COLO829 (cell line): ENCODE results near the gene STK11IP.

Experiments used
- DNase-seq: peaks from one replicate; pipeline ENCODE4 v3.0.0; 2012; ENCODE audit warnings: low spot score

The STK11IP gene

DNA sequence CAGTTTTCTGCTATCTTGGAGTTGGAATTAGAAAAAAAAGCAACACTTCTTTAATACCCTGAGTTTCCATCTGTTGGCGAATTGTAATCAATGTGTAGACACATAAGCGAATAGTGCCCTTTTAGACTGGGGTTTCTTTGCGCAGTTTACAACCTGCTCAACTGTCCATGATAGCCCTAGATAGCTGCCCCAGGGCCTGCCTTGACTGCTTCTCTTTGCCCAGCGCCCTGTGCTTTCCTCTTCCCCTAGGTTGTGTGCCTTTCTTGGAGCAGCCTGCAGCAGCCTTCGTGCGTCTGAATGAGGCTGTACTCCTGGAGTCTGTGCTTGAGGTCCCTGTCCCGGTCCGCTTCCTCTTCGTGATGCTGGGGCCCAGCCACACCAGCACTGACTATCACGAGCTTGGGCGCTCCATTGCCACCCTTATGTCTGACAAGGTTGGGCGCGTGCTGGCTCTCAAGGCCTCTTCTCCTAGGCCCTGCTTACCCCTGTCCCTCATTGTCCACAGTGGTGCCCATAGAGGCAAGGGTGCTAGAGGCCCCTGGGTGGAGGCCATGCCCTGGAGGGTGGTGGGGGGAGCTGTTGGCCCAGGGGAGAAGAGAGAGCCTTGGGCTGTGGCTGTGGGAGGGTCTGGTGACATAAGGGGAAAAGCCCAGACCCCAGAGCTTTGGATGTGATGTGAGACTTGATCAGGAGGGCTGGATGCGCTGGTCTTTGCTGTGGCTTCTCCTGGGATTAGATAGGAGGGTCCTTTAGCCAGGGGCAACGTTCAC is 36.7 kb downstream of the STK11IP start:
- no peak for DNase-seq

- no peak for DNase-seq
Observed at GRCh38 chr2:219634951-219635751, 37.5 kb downstream of the STK11IP start.

- DNase-seq = no peak
Observed at GRCh38 chr2:219636144-219636915, 38.7 kb downstream of the STK11IP start.

DNA sequence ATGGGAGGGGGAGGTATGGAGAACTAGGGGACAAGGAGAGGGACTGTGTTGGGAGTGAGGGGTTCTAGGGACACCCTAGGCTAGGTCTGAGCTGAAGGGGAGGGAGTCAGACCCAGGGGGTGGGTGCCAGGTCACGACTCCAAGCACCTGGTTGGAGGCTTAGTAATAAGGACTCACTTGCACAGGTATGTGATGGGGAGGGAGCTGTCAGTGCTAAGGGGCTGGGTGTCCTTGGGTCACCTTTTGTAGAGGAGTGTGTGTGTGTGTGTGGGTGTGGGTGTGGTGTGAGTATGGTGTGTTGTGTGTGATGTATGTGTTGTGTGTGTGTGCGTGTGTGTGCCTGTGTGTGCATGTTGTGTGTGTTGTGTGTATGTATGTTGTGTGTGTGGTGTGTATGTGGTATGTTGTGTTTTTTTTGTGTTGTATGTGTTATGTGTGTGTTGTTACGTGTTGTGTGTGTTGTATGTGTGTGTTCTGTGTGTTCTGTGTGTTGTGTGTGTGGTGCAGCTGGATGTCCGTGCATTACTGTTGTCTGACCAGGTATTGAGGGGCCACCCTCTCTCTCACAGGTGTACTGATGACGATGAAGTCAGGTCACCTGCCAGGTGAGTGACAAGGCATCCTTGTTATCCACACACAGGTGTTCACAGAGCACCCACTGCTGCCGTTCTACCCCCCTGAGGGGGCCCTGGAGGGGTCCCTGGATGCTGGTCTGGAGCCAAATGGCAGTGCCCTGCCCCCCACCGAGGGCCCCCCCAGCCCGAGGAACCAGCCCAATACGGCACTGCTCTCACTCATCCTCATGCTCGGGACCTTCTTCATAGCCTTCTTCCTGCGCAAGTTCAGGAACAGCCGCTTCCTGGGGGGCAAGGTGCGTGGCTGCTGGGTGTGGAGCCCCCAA is 39.5 kb downstream of the STK11IP start:
- DNase-seq = no peak

- no peak for DNase-seq
Observed at GRCh38 chr2:219637842-219638185, 40.2 kb downstream of the STK11IP start.

GRCh38 chr2:219638217-219638947 is 40.7 kb downstream of the STK11IP start:
- no peak for DNase-seq

GRCh38 chr2:219638948-219639755 is 41.5 kb downstream of the STK11IP start:
- no peak for DNase-seq

- no peak for DNase-seq
Observed at GRCh38 chr2:219641390-219642068, 43.9 kb downstream of the STK11IP start.

DNA sequence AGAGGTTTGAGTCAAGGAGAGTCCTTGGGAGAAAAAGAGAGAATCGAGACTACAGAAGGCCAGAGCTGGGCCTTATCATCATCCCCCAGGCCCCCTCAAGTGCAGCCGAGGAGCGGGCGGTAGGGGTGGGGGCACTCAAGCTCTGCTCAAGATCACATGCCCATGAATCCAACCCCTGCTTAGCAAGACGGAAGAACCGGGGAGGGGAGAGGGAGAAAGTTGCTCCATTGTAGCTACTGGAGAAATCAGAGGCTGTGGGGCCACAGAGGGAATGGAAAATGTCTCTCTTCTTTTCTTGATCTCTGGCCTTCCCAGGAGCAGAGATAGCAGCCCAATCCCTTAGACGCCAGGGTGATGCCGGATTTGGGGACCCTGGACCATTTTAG is 44.4 kb downstream of the STK11IP start:
- DNase-seq = no peak

- peak; percentile 93 for DNase-seq
Observed at GRCh38 chr2:219642465-219643083, 44.9 kb downstream of the STK11IP start.

DNA sequence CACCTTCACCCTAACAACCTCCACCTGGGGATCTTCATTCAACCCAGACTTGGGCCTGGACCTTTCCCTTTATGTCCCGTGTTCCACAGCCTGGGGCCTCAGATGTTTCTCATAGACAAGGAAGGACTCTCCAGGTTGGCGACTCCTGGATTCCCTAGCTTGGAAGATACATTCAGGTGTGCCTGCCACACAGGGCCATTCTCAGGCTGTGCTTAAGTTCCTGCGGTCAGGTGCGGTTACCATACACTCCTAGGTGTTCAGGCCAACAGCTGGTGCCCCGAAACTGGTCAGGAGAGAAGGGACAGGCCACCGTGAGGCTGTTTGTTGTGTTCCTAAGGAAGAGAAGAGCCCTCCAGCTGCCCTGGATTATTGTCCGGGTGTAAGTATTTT is 45.4 kb downstream of the STK11IP start:
- no peak for DNase-seq

- no peak for DNase-seq
Observed at GRCh38 chr2:219643788-219644398, 46.2 kb downstream of the STK11IP start.

DNA sequence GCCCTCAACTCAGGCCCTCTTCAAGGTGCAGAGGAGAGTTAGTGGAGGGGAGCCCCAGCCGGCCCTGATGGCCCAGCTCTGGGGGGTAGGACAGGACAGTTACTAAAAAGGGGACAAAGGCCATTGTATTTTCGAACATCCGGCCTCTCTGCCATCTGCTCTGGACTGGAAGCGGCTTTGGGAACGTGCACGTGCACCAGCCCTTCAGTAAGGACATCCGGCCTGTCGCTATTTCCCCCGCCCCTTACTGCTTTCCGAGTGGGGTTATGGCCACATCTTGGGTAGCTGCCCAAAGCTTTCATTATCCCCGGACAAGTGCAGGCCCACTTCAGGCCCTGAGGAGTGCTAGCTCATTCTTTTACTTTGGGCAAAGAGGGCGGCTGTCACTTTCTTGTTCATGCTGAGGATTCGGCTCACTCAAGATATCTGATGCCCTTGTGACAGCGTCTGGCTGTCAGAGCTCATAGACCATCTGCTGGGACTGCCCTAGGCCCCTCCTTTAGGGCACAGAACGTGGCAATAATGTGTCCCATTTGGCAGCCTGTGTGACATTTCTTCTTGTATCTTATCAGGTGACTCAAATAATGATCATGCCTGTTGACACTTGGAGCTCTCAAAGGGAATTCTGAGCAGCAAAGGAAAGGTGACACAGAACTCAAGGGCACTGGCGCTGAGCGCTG is 47.3 kb downstream of the STK11IP start:
- no peak for DNase-seq

DNA sequence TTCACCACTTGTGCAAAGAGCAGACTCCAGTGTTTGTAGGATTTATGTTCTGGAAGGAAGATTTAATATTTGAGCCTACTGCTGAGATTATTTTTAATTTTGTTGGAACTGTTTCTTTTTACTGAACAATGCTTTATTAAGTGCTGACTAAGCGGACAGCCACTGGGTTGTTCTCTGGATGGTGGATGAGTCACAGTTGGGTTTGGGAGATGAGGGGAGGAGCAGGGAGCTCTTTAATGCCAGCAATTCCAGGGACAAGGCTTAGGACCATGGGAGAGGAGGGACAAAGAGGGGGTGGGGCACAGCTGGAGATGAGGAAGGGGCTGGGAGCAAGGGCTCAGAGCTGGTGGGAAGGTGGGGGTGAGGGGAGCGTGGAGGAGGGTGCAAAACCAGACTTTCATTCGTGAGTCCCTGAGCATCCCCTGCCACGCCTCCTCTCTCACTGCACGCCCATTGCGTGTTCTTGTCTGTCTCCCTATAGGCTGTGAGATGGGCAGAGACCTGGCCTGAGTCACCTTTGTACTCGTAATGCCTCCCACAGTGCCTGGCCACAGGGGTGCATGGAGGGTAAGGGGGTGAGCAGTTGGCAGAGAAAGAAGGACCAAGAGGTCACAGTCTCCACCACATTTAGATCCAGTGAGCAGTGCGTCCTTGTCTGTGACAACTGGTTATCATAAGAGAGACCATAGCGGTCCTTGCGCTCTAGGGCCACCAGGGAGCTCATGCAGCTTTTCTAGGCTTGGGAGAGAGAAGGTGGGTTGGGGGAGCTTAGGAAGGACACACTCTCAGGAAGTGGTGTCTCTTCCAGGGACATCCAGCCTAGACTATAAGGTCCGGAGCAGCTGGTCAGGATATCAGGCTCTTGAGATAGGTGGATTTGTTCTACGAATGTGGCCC is 48.2 kb downstream of the STK11IP start:
- peak; percentile 83 for DNase-seq

DNA sequence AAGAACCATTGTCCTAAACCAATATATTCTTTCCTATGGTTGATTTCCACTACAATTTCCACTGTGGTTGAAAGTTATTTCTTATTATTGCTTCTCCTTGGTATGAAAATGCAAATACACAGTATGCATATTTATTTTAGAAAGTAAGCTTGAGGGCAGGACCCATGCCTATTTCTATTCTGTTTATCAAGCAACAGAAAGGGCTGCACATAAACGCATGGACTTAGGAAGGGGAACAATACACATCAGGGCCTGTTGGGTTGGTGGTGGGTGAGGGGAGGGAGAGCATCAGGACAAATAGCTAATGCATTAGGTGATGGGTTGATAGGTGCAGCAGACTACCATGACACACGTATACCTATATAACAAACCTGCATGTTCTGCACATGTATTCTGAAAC is 50.5 kb downstream of the STK11IP start:
- no peak for DNase-seq

DNA sequence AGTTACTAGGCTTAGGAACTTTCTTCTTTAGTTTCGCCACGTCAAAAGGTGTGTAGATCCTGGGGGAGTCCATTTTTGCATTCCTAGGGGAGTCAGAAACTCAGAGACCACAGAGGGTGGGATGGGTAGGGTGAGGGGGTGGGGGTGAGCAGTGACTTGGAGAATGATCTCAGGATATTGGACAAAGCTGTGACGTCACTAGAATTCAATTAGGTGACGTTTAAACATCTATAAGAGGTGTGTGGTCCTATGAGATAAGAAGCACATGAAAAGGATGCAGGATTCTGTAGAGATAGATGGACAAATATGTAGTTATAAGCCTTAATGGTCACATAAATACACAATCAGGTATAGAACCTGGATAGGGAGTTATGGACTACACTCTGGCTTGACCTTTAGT is 51.3 kb downstream of the STK11IP start:
- no peak for DNase-seq
